DMS79 (cell line): ENCODE data around the gene TCF12.
"Not testable (repeated sequence)": the region's sequence is repeated elsewhere in the genome, so short reads cannot be mapped to it uniquely, and the experiment has no call there.

ENCODE experiments used
- DNase-seq: peaks from one replicate; lab custom pipeline; 2025; lab: John Stamatoyannopoulos, UW

Gene TCF12

GRCh38 chr15:57138349-57138788 lies 219.9 kb downstream of the TCF12 start:
- no peak for DNase-seq

DNA sequence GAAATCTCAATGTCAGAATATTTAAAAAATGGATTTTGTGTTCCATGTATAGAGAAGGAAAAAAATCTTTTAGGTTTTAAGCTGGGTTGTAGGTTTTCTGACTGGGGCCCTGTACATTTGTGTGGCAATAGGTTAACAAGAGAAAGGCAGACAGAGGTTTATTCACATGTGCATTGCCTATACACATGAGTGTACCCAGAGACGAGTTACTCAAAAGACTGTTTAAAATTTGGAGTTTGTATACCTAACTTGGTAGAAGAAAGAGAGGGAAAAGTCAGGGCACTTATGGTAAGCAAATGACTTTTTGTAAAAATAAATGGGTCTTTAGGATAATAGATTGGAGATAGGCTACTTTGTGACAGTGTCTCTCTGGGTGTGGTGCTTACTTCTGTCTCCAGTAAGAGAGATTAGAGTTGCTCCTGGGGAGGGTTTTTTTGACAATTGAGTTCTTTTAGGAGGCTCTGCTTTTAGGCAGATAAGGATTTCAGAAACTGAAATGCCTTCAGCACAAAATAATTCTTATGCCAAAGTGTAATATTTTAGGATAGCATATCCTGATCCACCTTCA lies 225.2 kb downstream of the TCF12 start:
- no peak for DNase-seq

- DNase-seq = no peak
These were observed 226.0 kb downstream of the TCF12 start for GRCh38 chr15:57144448-57144847.

DNA sequence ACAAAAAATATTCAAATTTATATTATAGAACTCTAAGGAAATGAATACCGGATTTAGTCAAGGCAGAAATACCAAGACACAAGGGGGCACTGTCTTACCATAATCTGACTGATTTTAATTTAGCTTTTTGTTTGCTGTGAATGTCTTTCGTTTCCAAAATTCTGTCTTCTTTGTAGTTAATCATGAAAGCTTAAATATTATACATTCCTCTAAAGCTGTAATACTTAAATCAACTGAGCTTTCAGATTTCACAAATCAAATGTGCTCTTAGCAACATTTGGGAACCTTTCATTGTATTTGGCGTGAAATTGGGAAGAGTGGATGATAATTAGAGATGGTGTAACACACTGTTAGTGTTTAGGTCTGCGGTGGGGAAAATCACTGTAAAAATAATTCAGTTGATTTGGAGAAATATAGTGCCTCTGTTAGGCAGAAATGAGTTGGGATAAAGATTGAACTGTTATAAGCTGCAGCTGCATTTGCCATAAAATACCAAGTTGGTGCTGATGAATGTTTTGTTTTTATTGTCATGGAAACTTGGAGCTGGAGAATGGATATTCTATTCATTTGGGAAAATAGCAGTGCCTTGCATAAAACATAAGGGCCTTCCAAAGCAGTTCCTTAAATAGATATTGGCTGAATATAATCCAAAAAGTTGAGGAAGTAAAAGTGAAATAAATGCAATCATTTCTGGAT lies 228.2 kb downstream of the TCF12 start:
- no peak for DNase-seq

DNA sequence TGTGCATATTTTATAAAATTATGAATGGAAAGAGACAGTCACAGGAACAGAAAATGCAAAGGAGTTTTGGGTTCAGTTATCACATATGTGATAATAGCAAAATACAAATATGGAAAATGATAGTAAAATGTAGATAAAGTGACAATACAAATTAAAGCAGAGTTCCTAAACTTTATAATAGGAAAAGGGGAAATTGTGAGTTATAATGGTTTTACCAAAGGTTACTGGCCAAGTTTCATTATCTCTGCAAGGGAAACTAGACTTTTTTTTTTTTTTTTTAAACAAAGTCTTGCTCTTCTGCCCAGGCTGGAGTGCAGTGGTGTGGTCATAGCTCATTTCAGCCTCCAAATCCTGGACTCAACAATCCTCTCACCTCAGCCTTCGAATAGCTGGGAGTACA lies 229.2 kb downstream of the TCF12 start:
- no peak for DNase-seq

GRCh38 chr15:57148262-57148661 lies 229.8 kb downstream of the TCF12 start:
- no peak for DNase-seq

DNA sequence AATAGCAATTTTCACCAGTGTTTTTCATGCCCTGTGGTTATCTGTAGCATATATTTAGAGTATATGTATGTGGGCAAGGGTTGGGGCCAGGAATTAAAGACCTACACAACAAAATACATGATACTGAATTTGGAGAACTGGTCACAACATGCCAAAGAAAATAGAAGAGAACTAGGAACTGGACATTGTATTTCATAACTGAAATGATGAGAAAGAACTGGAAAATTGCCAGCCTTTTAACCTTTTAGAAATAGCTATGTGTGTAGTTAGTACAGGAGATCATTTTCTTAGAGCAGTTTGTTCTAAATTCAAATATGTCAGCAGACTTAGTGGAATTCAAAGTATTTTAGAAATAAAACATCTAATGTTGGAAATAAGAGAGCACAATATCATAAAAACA lies 230.8 kb downstream of the TCF12 start:
- DNase-seq = no peak

DNA sequence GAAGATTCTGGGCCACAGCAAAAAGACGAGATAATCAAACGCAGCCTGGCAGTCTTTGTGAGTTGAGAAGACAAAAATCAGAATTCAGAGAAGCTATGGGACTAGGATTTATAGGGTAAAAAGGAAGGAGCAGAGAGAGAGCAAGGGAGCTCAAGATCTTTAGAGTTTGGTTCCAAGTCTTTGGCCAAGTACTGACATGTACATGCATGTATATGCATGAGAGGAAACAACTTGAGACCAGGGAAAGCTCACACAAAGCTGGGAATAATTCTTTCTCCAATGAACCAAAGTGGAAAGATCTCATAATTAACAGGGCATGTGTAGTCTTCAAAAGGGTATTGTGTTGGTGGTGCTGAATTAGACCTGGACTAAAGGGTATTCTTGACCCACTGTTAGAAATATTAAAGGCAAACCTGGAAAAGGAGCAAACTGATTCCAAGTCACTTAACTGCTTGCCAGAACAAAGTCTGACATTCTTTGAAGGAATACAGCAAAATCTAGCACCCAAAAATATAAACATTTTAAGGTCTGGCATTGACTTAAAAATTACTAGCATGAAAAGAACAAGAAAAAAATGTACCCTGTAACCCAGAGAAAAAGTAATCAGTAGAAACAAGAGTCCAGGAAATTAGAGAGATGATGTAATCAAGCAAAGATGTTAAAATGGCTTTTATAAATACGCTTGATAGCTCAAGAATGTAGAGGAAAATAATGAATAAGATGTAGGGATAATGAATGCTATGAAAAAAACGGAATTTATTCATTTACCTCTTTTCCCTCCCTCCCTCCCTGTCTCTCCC lies 231.8 kb downstream of the TCF12 start:
- no peak for DNase-seq

DNA sequence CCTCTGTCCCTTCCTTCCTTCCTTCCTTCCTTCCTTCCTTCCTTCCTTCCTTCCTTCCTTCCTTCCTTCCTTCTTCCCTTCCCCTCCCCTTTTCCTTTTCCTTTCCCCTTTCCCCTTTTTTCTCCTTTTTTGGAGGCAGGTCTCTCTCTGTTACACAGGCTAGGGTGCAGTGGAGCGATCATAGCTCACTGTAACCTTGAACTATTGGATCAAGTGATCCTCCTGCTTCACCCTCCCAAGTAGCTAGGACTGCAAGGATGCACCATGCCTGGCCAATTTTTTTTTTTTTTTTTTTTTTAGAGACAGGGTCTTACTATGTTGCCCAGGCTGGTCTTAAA lies 232.4 kb downstream of the TCF12 start:
- DNase-seq = not testable (repeated sequence)

DNA sequence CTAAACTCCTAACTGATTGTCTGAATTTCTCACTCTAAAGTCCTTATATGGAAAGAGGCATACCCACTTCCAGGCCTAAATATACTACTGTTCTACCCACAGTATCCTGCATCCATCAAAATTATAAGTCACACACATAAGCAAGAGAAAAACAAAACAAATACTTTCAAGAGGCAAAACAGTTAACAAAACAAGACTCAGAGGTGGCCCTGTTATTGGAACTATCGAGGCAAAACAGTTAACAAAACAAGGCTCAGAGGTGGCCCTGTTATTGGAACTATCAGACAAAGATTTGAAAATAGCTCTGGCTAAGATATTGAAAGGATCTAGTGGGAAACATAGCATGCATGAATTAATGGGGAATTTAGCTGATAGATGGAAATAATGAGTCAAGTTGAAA lies 233.7 kb downstream of the TCF12 start:
- no peak for DNase-seq

DNA sequence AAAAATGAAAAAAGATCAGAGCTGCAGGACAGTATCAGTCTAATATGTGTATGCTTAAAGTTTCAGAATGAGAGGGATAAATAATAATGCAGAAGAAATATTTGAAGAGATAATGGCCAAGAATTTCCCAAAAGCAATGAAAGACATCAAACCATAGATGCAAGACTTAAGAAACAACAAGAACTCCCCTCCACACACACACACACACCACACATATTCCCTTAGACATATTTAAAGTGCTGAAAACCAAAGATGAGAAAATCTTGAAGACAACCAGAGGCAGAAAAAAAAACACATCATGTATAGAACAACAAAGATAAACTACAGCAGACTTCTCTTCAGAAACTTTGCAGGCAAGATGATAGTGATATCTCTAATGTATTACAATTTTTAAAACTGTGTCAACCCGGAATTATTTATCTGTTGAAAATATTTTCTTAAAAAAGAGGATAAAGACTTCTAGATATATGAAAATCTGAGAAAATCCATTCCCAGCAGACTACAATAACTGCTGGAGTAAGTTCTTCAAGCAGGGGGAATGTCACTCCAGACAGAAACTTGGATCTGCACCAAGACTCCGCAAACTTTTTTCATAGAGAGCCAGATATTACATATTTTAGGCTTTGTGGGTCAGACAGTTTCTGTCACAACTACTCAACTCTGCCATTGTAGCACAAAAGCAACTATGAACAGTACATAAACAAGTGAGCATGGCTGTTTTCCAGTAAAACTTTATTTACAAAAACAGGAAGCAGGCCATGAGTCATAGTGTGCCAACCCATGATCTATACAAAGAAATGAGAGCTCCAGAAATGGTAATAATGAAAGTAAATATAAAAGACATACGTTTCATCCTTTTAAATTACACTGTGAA lies 234.5 kb downstream of the TCF12 start:
- DNase-seq = no peak

GRCh38 chr15:57156210-57156884 lies 237.9 kb downstream of the TCF12 start:
- no peak for DNase-seq

GRCh38 chr15:57158589-57158988 lies 240.1 kb downstream of the TCF12 start:
- DNase-seq = no peak

DNA sequence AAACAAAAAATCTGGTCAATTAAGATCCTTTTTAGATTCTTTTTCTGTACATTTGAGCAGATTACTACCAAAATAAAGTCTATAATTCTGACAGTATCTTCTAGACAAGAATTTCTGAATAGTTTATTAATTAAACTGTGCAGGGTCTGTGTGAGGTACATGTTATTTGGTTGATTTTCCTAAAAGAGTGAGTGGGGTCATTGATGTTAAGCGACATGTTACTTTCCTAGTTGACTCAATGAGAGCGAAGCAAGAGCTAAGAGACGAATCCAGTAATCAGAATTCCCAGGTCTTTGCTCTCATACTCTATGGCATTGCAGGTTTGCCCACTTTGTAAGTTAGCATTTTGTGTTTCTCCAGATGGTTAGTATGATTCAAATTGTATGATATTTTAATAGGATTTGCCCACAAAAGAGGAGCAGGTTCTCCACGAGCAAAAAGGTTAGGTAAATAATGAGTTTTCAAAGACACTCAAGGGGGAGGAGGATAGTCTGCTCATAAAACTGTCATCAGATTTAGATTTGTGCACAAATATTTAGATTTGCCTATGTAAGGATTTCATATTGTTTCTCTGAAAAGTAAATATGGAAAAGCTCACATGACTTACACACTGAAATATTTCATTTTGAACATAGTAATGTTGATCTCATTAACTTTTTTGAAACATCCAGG lies 240.7 kb downstream of the TCF12 start:
- DNase-seq = no peak

- no peak for DNase-seq
These were observed 241.3 kb downstream of the TCF12 start for GRCh38 chr15:57159767-57160166.

DNA sequence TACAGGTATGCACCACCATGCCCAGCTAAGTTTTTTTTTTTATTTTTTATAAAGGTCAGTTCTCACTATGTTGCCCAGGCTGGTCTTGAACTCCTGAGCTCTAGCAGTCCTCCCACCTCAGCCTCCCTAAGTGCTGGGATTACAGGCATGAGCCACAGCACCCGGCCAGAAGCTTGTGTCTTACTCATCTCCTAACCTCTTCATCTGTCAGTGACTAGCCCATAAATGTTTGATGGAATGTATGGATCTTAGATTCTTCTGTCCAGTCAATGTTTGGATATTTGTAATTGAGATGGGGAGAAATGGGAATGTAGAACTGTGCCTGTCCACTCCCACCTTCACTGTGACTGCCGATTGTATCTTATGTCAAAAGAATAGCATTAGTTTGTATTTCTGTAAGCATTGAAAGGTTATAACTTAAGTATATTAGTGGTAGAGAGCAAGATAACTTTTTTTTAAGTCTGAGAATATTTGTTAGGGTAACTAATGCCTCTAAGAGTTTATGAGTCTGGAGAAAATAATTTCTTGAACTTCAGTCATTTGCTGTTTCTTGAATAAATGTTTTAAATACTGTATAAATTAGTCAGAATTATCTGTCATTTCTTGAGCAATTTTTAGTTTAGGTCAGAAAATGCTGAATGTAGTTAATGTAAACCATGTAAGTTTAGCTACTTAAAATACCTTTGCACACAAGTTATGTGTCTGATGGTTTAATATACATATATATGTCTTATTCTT lies 242.5 kb downstream of the TCF12 start:
- DNase-seq = no peak

GRCh38 chr15:57164251-57164650 lies 245.8 kb downstream of the TCF12 start:
- DNase-seq = not testable (repeated sequence)

DNA sequence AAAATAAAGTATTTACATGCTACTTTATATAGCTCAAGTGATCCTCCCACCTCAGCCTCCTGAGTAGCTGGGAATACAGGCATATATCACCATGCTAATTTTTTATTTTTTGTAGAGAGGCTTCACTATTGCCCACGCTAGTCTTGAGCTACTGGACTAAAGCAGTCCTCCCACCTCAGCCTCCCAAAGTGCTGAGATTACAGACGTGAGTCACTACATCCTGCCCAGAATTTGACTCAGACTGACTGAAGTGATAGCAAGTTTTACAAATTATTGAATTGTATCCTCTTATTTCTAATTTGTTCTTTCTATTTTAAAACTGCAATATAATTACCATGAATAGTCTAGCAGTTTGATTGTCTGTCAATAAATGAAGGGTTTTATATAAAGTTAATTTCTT lies 247.5 kb downstream of the TCF12 start:
- no peak for DNase-seq

GRCh38 chr15:57167821-57168395 lies 249.5 kb downstream of the TCF12 start:
- no peak for DNase-seq

DNA sequence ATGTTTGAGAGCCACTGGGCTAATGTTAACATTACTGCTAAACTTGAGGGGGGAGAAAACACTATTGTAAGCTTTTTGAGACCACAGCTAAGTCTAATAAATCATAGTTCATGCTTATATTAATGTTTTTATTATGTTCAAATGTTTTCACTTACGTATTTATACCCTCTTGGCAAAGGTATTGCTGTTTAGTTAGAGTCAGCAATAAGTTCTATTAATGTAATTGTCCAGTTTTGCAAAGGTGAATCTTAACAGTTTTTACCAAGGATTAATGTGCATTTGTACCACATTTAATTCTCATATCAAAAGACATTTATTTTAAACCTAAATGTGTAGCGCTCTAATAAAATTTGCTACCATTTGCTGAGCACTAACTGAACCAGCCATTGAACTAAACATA lies 251.2 kb downstream of the TCF12 start:
- no peak for DNase-seq
